PFSK-1 (cell line): ENCODE data around the gene LIPG.

Experiments used
- POLR2AphosphoS5 ChIP-seq: IDR thresholded peaks from 2 replicates; pipeline ENCODE4 v1.6.1; 2012; ENCODE audit warnings: low read depth, mild to moderate bottlenecking, control low read depth, low read length, moderate library complexity
- SIN3A ChIP-seq: IDR thresholded peaks from 2 replicates; pipeline ENCODE4 v1.6.1; 2012; ENCODE audit warnings: mild to moderate bottlenecking, low read length, moderate library complexity, borderline replicate concordance; ENCODE audit not compliant: insufficient read depth

- TF ChIP-seq POLR2AphosphoS5 (no peak), SIN3A (no peak)
Measured at GRCh38 chr18:49514577-49514976, 47.3 kb upstream of the LIPG start.
